Peyer's patch (tissue), 4 donors: ENCODE data around the gene CENPT.

Experiments
- CTCF ChIP-seq, 6 experiments: fragments of 450-650 bp in 4 of 6; fragments of 200-600 bp in 2 of 6; sonication (generic) in 1 of 6; IDR thresholded peaks; one replicate each; pipeline ENCODE4 v1.5.1; 2017 to 2019; ENCODE audit warnings: antibody characterized with exemption in 6 of 6, mild to moderate bottlenecking in 3 of 6, moderate library complexity in 1 of 6
- POLR2A ChIP-seq, 2 donors: fragments of 450-650 bp; IDR thresholded peaks; one replicate each; pipeline ENCODE4 v1.5.1; 2017; ENCODE audit warnings: antibody characterized with exemption in 2 of 2, mild to moderate bottlenecking in 2 of 2, moderate library complexity in 2 of 2

GRCh38 chr16:67858500-67858899, 11.0 kb upstream of the CENPT start:
- TF ChIP-seq CTCF (IDR thresholded peaks at IDR 0.05) (no peak), POLR2A (IDR thresholded peaks at IDR 0.05) (no peak)
